GM21381 (cell line): ENCODE results near the gene CLPTM1L.

Source experiments
- ATAC-seq: cut with Tn5 transposase; IDR thresholded peaks from one replicate; pipeline ENCODE4 v1.9.1; 2021; ENCODE audit warnings: mild to moderate bottlenecking, moderate library complexity; ENCODE audit not compliant: unreplicated experiment

CLPTM1L gene

GRCh38 chr5:1317921-1318565, 26.9 kb downstream of the CLPTM1L start:
- ATAC-seq = no peak

GRCh38 chr5:1316588-1317340, 28.1 kb downstream of the CLPTM1L start:
- ATAC-seq = no peak

- peak; percentile 55 for ATAC-seq
Observed at GRCh38 chr5:1315709-1316587, 29.0 kb downstream of the CLPTM1L start.

GRCh38 chr5:1315018-1315708, 29.7 kb downstream of the CLPTM1L start:
- no peak for ATAC-seq

GRCh38 chr5:1314564-1314982, 30.3 kb downstream of the CLPTM1L start:
- ATAC-seq = no peak

- peak; percentile 75 for ATAC-seq
Observed at GRCh38 chr5:1312993-1313833, 31.7 kb downstream of the CLPTM1L start.

GRCh38 chr5:1312206-1312605, 32.7 kb downstream of the CLPTM1L start:
- no peak for ATAC-seq

GRCh38 chr5:1311439-1312055, 33.4 kb downstream of the CLPTM1L start:
- no peak for ATAC-seq

GRCh38 chr5:1310118-1310517, 34.8 kb downstream of the CLPTM1L start:
- no peak for ATAC-seq

GRCh38 chr5:1304033-1304432, 40.9 kb downstream of the CLPTM1L start:
- ATAC-seq = no peak

- no peak for ATAC-seq
Observed at GRCh38 chr5:1302258-1302657, 42.6 kb downstream of the CLPTM1L start.

- ATAC-seq = no peak
Observed at GRCh38 chr5:1300581-1301083, 44.3 kb downstream of the CLPTM1L start.

GRCh38 chr5:1299961-1300360, 44.9 kb downstream of the CLPTM1L start:
- ATAC-seq = no peak

- ATAC-seq = no peak
Observed at GRCh38 chr5:1299511-1299850, 45.4 kb downstream of the CLPTM1L start.

- ATAC-seq = no peak
Observed at GRCh38 chr5:1298723-1299510, 46.0 kb downstream of the CLPTM1L start.

- no peak for ATAC-seq
Observed at GRCh38 chr5:1298067-1298551, 46.8 kb downstream of the CLPTM1L start.

GRCh38 chr5:1297243-1297642, 47.7 kb downstream of the CLPTM1L start:
- ATAC-seq = no peak

GRCh38 chr5:1295650-1296037, 49.3 kb downstream of the CLPTM1L start:
- ATAC-seq = no peak
